Right lobe of liver (tissue), 4 donors: ENCODE results near the gene CERS6.

Experiments
- CTCF ChIP-seq, 4 donors: fragments of 200-600 bp in 3 of 4; fragments of 450-650 bp in 1 of 4; IDR thresholded peaks; one replicate each; pipeline versions ENCODE4 v1.5.1 to v1.8.0; 2016 to 2022; ENCODE audit warnings: antibody characterized with exemption in 4 of 4, mild to moderate bottlenecking in 2 of 4
- POLR2A ChIP-seq: fragments of 450-650 bp; IDR thresholded peaks from one replicate; pipeline ENCODE4 v1.6.1; 2017; ENCODE audit warnings: antibody characterized with exemption, mild to moderate bottlenecking
- donor health status: DM: no; HTN: no; CAD: no.
- donor health status: DM: no; HTN: no; CAD: no.
- donor health status: DM: no; HTN: yes; CAD: no.

- TF ChIP-seq CTCF (IDR thresholded peaks at IDR 0.05), result no peak
- no peak for TF ChIP-seq POLR2A
Measured at GRCh38 chr2:168459256-168459655, 3.2 kb downstream of the CERS6 start.
